OCI-LY7 (cell line): Measurements from ENCODE around the gene ARFGAP3.

Experiments
- EZH2phosphoT487 ChIP-seq: fragments of 200-600 bp; sonication (generic); IDR thresholded peaks from 2 replicates; pipeline ENCODE4 v1.6.1; 2018; ENCODE audit warnings: low read depth, borderline replicate concordance, mild to moderate bottlenecking, mixed run types, antibody characterized with exemption, low read length, moderate library complexity, mixed read lengths
- TF ChIP-seq, protein P1 (sequence below): fragments of 200-600 bp; sonication (generic); conservative IDR thresholded peaks from 2 replicates; pipeline ENCODE4 v1.5.1; 2014; ENCODE audit warnings: mild to moderate bottlenecking, antibody characterized with exemption, low read length, moderate library complexity, mixed read lengths

DNA sequence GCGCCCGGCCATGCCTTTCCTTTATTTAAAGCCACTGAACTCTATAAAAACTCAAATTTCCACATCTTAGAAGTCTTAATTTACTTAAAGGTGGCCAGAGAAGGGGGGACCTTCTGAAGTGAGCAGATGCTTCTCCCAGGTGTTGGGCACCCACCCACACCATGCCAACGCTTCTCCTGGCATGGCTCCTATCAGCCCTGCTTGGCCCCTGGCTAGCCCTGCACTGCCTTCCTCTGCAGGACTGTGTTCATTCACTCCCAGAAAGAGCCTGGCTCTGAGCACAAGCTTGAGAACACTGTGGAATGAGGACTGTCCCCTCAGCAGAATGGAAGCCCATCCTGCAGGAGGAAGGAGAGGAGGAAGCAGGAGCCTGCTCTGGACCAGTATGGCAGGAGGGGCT, 34.6 kb upstream of the ARFGAP3 start:
- TF ChIP-seq, protein P1, sequence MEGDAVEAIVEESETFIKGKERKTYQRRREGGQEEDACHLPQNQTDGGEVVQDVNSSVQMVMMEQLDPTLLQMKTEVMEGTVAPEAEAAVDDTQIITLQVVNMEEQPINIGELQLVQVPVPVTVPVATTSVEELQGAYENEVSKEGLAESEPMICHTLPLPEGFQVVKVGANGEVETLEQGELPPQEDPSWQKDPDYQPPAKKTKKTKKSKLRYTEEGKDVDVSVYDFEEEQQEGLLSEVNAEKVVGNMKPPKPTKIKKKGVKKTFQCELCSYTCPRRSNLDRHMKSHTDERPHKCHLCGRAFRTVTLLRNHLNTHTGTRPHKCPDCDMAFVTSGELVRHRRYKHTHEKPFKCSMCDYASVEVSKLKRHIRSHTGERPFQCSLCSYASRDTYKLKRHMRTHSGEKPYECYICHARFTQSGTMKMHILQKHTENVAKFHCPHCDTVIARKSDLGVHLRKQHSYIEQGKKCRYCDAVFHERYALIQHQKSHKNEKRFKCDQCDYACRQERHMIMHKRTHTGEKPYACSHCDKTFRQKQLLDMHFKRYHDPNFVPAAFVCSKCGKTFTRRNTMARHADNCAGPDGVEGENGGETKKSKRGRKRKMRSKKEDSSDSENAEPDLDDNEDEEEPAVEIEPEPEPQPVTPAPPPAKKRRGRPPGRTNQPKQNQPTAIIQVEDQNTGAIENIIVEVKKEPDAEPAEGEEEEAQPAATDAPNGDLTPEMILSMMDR = no peak
- no peak for TF ChIP-seq EZH2phosphoT487
